SK-N-SH treated with all-trans-retinoic acid at 6 μM for 48 hours (cell line): Measurements from ENCODE around the gene CEP95.

Source experiments
- ATAC-seq: fragments of 200-7000 bp; cut with Tn5 transposase; 3 replicates; pipeline ENCODE4 v1.9.1; 2020; ENCODE audit warnings: mild to moderate bottlenecking, moderate library complexity
- ARNTL ChIP-seq: fragments of 450-650 bp; formaldehyde crosslinking; IDR thresholded peaks from 2 replicates; pipeline ENCODE4 v1.5.0; 2020; ENCODE audit warnings: low read depth, mild to moderate bottlenecking, moderate library complexity, borderline replicate concordance
- BACH2 ChIP-seq: fragments of 250-450 bp; sonication (Bioruptor Pico); IDR thresholded peaks from 2 replicates; pipeline ENCODE4 v1.9.0; 2021; ENCODE audit warnings: mild to moderate bottlenecking, borderline replicate concordance
- ESRRG ChIP-seq: fragments of 250-450 bp; sonication (Bioruptor Pico); IDR thresholded peaks from 2 replicates; pipeline ENCODE4 v1.6.1; 2021; ENCODE audit warnings: mild to moderate bottlenecking
- GLIS3 ChIP-seq: fragments of 250-450 bp; sonication (Bioruptor Pico); IDR thresholded peaks from 2 replicates; pipeline ENCODE4 v1.5.0; 2020; ENCODE audit warnings: mild to moderate bottlenecking, moderate library complexity
- ISL1 ChIP-seq: fragments of 250-450 bp; sonication (Bioruptor Pico); IDR thresholded peaks from 2 replicates; pipeline ENCODE4 v2.1.2; 2022; ENCODE audit warnings: mild to moderate bottlenecking, moderate library complexity
- OSR1 ChIP-seq: fragments of 250-450 bp; sonication (Bioruptor Pico); IDR thresholded peaks from 2 replicates; pipeline ENCODE4 v1.8.0; 2022; ENCODE audit warnings: moderate library complexity, mild to moderate bottlenecking, inconsistent platforms
- RARB ChIP-seq: fragments of 250-450 bp; sonication (Bioruptor Pico); IDR thresholded peaks from 2 replicates; pipeline ENCODE4 v1.8.0; 2021; ENCODE audit warnings: mild to moderate bottlenecking, moderate library complexity
- SNAI2 ChIP-seq: fragments of 250-450 bp; sonication (Bioruptor Pico); IDR thresholded peaks from 2 replicates; pipeline ENCODE4 v1.5.0; 2020; ENCODE audit warnings: mild to moderate bottlenecking, moderate library complexity
- TCF4 ChIP-seq: fragments of 250-450 bp; sonication (Bioruptor Pico); IDR thresholded peaks from 2 replicates; pipeline ENCODE4 v1.8.0; 2021; ENCODE audit warnings: mild to moderate bottlenecking, moderate library complexity, borderline replicate concordance
- TOX ChIP-seq: fragments of 250-450 bp; sonication (Bioruptor Pico); IDR thresholded peaks from 2 replicates; pipeline ENCODE4 v1.8.0; 2021; ENCODE audit warnings: mild to moderate bottlenecking, moderate library complexity, borderline replicate concordance
- ZC3H10 ChIP-seq: fragments of 250-450 bp; sonication (Bioruptor Pico); IDR thresholded peaks from 2 replicates; pipeline ENCODE4 v1.5.1; 2021; ENCODE audit warnings: mild to moderate bottlenecking, moderate library complexity
- ZFP30 ChIP-seq: fragments of 450-650 bp; formaldehyde crosslinking; IDR thresholded peaks from 2 replicates; pipeline ENCODE4 v1.5.0; 2022; ENCODE audit warnings: mild to moderate bottlenecking, moderate library complexity
- ZNF565 ChIP-seq: fragments of 450-650 bp; formaldehyde crosslinking; conservative IDR thresholded peaks from 2 replicates; pipeline ENCODE4 v1.5.0; 2020; ENCODE audit warnings: low read depth, mild to moderate bottlenecking, moderate library complexity
- ZNF70 ChIP-seq: fragments of 450-650 bp; formaldehyde crosslinking; IDR thresholded peaks from 2 replicates; pipeline ENCODE4 v1.5.0; 2020; ENCODE audit warnings: mild to moderate bottlenecking, moderate library complexity
- ZNF8 ChIP-seq: fragments of 450-650 bp; formaldehyde crosslinking; IDR thresholded peaks from 2 replicates; pipeline ENCODE4 v1.5.0; 2020; ENCODE audit warnings: mild to moderate bottlenecking, moderate library complexity
- TF ChIP-seq, protein P1 (sequence below): fragments of 250-450 bp; sonication (Bioruptor Pico); IDR thresholded peaks from 2 replicates; pipeline ENCODE4 v1.5.0; 2020; ENCODE audit warnings: mild to moderate bottlenecking, moderate library complexity
- TF ChIP-seq, protein P2 (sequence below): fragments of 250-450 bp; sonication (Bioruptor Pico); IDR thresholded peaks from 2 replicates; pipeline ENCODE4 v1.8.0; 2021; ENCODE audit warnings: low read depth, mild to moderate bottlenecking, moderate library complexity, borderline replicate concordance
- TF ChIP-seq, protein P3 (sequence below): fragments of 250-450 bp; sonication (Bioruptor Pico); IDR thresholded peaks from 2 replicates; pipeline ENCODE4 v1.5.1; 2020; ENCODE audit warnings: low read depth, mild to moderate bottlenecking, moderate library complexity
- TF ChIP-seq, protein P4 (sequence below): fragments of 250-450 bp; sonication (Bioruptor Pico); IDR thresholded peaks from 2 replicates; pipeline ENCODE4 v1.5.1; 2021; ENCODE audit warnings: mild to moderate bottlenecking, moderate library complexity
- TF ChIP-seq, protein P5 (sequence below): fragments of 250-450 bp; sonication (Bioruptor Pico); IDR thresholded peaks from 2 replicates; pipeline ENCODE4 v1.8.0; 2020; ENCODE audit warnings: mild to moderate bottlenecking, moderate library complexity, borderline replicate concordance

The CEP95 gene

DNA sequence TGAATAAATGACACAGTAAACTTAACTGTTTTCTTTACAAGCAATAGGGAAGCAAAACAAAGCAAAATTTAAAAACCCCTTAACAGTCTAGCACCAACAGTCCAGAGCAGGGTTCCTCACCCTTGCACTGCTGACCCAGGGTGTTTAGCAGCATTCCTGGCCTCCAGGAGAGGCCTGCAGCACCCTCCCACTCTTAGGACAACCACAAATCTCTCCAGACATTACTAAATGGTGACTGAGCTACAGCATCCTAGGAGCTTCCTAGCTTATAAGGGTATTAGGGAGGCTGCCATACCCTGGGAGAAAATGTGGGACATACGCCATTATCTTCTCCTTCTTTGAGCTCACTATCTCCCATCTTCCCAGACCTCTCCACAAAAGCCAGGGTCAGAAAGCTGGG lies 25.8 kb upstream of the CEP95 start:
- no peak for ATAC-seq
- TF ChIP-seq TCF4 (CRISPR knock-in tag) (no peak), OSR1 (no peak), RARB (no peak), ARNTL (CRISPR knock-in tag) (no peak), ZNF8 (CRISPR knock-in tag) (no peak), ESRRG (CRISPR knock-in tag) (no peak), ZNF565 (no peak), TOX (CRISPR knock-in tag) (no peak), GLIS3 (CRISPR knock-in tag) (no peak), ZNF70 (no peak), ZC3H10 (no peak), ZFP30 (CRISPR knock-in tag) (no peak), ISL1 (CRISPR knock-in tag) (no peak), SNAI2 (CRISPR knock-in tag) (no peak)
- TF ChIP-seq, protein P1, sequence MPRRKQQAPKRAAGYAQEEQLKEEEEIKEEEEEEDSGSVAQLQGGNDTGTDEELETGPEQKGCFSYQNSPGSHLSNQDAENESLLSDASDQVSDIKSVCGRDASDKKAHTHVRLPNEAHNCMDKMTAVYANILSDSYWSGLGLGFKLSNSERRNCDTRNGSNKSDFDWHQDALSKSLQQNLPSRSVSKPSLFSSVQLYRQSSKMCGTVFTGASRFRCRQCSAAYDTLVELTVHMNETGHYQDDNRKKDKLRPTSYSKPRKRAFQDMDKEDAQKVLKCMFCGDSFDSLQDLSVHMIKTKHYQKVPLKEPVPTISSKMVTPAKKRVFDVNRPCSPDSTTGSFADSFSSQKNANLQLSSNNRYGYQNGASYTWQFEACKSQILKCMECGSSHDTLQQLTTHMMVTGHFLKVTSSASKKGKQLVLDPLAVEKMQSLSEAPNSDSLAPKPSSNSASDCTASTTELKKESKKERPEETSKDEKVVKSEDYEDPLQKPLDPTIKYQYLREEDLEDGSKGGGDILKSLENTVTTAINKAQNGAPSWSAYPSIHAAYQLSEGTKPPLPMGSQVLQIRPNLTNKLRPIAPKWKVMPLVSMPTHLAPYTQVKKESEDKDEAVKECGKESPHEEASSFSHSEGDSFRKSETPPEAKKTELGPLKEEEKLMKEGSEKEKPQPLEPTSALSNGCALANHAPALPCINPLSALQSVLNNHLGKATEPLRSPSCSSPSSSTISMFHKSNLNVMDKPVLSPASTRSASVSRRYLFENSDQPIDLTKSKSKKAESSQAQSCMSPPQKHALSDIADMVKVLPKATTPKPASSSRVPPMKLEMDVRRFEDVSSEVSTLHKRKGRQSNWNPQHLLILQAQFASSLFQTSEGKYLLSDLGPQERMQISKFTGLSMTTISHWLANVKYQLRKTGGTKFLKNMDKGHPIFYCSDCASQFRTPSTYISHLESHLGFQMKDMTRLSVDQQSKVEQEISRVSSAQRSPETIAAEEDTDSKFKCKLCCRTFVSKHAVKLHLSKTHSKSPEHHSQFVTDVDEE (CRISPR knock-in tag): no peak
- TF ChIP-seq, protein P2, sequence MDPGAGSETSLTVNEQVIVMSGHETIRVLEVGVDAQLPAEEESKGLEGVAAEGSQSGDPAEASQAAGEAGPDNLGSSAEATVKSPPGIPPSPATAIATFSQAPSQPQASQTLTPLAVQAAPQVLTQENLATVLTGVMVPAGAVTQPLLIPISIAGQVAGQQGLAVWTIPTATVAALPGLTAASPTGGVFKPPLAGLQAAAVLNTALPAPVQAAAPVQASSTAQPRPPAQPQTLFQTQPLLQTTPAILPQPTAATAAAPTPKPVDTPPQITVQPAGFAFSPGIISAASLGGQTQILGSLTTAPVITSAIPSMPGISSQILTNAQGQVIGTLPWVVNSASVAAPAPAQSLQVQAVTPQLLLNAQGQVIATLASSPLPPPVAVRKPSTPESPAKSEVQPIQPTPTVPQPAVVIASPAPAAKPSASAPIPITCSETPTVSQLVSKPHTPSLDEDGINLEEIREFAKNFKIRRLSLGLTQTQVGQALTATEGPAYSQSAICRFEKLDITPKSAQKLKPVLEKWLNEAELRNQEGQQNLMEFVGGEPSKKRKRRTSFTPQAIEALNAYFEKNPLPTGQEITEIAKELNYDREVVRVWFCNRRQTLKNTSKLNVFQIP (CRISPR knock-in tag): no peak
- TF ChIP-seq, protein P3, sequence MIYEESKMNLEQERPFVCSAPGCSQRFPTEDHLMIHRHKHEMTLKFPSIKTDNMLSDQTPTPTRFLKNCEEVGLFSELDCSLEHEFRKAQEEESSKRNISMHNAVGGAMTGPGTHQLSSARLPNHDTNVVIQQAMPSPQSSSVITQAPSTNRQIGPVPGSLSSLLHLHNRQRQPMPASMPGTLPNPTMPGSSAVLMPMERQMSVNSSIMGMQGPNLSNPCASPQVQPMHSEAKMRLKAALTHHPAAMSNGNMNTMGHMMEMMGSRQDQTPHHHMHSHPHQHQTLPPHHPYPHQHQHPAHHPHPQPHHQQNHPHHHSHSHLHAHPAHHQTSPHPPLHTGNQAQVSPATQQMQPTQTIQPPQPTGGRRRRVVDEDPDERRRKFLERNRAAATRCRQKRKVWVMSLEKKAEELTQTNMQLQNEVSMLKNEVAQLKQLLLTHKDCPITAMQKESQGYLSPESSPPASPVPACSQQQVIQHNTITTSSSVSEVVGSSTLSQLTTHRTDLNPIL: no peak
- TF ChIP-seq, protein P4, sequence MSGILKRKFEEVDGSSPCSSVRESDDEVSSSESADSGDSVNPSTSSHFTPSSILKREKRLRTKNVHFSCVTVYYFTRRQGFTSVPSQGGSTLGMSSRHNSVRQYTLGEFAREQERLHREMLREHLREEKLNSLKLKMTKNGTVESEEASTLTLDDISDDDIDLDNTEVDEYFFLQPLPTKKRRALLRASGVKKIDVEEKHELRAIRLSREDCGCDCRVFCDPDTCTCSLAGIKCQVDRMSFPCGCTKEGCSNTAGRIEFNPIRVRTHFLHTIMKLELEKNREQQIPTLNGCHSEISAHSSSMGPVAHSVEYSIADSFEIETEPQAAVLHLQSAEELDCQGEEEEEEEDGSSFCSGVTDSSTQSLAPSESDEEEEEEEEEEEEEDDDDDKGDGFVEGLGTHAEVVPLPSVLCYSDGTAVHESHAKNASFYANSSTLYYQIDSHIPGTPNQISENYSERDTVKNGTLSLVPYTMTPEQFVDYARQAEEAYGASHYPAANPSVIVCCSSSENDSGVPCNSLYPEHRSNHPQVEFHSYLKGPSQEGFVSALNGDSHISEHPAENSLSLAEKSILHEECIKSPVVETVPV (CRISPR knock-in tag): no peak
- TF ChIP-seq, protein P5, sequence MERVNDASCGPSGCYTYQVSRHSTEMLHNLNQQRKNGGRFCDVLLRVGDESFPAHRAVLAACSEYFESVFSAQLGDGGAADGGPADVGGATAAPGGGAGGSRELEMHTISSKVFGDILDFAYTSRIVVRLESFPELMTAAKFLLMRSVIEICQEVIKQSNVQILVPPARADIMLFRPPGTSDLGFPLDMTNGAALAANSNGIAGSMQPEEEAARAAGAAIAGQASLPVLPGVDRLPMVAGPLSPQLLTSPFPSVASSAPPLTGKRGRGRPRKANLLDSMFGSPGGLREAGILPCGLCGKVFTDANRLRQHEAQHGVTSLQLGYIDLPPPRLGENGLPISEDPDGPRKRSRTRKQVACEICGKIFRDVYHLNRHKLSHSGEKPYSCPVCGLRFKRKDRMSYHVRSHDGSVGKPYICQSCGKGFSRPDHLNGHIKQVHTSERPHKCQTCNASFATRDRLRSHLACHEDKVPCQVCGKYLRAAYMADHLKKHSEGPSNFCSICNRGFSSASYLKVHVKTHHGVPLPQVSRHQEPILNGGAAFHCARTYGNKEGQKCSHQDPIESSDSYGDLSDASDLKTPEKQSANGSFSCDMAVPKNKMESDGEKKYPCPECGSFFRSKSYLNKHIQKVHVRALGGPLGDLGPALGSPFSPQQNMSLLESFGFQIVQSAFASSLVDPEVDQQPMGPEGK (CRISPR knock-in tag): no peak

DNA sequence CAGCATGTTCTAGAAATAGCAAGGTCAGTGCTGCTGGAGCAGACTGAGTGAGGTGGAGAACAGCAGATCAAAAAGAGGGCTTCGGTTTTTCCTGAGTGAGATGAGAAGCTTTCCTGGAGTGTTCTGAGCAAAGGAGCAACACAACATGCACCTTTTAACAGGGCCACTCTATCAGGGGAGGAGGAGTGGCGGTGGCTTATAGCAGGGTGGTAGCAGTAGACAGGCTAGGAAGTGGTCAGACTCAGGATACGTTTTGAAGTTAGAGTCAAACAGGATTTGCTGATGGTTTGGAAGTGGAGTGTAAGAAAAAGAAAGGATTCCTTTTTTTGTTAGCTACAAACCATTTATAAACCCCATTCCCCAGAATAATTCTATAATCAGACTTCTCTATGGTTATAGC lies 22.4 kb upstream of the CEP95 start:
- TF ChIP-seq TOX (CRISPR knock-in tag) (no peak), BACH2 (CRISPR knock-in tag) (no peak)
- TF ChIP-seq, protein P4 (CRISPR knock-in tag): no peak
- no peak for ATAC-seq

DNA sequence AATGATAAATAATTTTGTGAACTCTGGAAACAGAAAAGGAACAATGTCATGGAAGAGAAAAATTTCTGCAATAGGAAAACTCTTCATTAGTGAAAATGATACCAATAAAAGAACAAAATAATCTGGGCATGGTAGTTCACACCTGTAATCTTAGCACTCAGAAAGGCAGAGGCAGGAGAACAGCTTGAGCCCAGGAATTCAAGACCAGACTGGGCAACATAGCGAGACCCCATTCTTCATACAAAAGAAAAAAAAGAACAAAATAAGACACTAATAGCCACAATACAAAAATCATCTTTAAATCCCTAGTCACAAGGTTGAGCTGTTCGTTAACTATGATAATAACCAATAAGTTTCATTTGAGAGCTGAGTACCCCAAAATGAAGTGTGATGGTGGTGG lies 18.5 kb upstream of the CEP95 start:
- TF ChIP-seq ISL1 (CRISPR knock-in tag) (no peak), ZC3H10 (no peak), ESRRG (CRISPR knock-in tag) (no peak)
- TF ChIP-seq, protein P4 (CRISPR knock-in tag): no peak
- no peak for ATAC-seq
